GM19467 (cell line): Measurements from ENCODE around the gene NFIL3.
"Not testable (repeated sequence)": the region's sequence is repeated elsewhere in the genome, so short reads cannot be mapped to it uniquely, and the experiment has no call there.

Experiments used
- ATAC-seq: cut with Tn5 transposase; IDR thresholded peaks from one replicate; pipeline ENCODE4 v1.9.1; 2021; ENCODE audit warnings: mild to moderate bottlenecking, moderate library complexity; ENCODE audit not compliant: unreplicated experiment

Gene NFIL3

DNA sequence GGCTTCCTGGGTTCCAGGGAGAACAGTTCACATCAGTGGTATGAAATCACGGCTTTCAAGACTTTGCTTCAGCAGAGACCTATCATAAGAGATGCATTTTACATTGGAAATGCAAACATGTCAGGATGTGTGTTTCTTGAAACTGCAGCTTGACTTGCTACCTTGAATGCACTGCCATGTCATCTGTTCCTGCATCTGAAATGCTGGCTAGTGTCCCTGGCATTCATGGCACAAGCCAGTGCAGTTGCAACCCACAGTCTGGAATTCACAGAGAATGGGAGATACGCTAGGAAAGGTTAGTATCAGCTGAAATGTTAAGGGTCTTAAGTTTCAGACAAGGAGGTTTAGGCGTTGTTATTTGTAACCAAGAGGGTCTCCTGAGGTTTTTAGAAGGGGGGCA lies 24.7 kb downstream of the NFIL3 start:
- no peak for ATAC-seq

DNA sequence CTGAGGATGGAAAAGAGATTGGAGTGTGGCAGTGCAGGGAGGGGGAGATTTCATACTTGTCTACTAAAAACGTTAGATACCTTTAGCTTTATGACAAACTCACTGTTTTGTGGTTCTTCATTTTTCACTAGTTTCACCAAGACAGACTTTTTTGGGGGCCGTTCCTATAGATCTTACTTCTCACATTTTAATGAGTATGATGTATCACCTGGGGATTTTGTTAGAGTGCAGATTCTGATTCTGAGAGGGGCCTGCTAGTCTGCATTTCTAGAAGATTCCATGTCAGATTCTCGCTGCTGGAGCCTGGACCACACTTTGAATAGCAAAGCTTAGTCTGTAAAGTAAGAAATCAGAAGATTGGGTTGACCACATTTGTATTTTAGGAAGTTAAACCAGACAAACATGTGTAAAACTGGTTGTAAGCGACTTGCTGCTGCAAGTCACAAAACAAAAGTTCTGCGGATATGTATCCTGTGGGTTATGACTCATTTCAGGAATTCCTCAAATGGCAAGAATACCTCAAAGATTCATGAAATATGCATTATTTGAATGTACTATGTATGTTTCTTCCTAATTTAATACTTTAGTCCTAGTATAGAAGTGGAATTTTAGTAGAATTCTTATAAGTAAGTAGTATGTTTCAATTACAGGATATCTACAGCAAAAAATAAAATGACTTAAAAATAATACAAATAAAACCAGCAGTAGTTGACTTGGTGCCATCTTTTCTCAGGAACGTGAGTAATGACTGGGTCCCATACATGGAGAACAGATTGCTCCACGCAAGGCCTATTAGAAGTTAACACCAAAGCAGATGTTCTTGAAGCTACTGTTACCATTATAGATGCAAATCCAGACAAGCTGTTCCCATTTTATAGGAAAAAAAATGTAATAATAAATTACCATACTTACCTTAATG lies 27.8 kb downstream of the NFIL3 start:
- ATAC-seq: peak; percentile 67

DNA sequence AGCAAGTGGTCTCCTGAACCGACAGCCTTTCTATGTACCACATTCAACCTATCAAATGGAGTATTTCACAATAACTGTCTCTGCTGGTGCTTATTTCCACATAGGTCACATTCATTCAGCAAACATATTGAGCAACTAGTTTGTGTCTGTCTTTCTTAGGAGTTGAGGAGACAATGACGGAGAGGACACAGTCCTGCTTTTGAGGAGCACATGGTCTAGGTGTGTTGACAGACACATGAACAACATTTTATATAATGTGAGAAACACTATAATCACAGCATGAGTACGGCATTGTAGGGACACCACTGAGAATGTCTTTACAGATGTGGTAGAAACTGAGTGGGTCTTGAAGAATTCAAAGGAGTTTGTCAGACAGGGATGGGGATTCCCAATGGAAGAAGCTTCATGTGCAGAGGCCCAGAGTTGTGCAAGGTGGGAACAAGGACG lies 28.5 kb downstream of the NFIL3 start:
- ATAC-seq: no peak

DNA sequence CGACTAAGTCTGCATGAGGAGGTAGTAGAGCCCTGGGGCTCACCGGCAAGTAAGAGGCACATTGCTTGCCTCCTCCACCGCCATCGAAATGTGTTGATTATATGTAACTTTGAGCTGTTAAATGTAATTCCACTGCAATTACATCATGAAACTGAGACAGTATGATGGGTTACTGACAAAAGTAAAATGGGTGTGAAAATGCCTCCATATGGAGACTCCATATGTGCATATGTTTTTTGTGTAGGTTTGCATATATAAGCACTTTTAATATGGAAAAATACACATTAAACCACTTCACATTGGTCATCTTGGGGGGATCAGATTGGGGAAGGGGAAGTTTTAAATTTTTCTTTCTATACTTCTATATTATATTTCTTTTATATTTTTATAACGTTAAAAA lies 29.8 kb downstream of the NFIL3 start:
- ATAC-seq: no peak

DNA sequence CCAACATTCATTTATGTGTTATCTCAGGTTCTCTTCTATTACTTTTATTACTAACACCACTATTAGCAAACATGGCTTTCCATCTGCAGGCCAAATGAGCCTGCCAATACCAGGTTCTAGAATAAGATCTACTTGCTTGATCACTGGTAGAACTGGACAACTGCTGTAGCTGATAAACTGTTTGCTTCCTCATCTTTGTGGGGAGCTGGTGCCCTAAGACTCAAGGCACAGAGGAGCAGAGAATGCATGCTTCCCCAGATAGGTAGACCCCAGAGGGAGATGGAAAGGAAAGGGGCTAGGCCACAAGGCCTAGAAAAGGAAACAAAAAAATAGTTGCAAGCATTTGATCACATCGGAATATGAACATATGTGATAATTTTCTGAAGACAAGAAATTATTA lies 31.2 kb downstream of the NFIL3 start:
- no peak for ATAC-seq

DNA sequence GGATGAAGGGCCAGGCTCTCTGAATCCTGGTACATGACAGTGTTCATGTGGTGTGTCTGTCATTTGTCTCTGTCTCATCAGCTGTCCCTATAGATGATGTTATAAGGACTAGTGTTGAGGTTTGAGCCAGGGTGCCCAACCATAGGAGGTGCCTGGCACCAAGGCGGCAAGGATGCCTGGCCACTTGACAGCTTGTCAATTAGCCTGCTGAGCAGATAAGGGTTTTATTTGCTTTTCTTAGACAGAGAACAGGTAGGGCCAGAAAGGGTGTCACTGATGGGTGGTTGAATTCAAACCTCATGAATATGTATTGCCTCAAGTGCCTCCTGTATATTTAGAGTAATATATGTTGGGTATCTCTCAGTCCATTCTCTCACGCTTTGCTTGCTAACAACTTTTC lies 31.8 kb downstream of the NFIL3 start:
- ATAC-seq: no peak

DNA sequence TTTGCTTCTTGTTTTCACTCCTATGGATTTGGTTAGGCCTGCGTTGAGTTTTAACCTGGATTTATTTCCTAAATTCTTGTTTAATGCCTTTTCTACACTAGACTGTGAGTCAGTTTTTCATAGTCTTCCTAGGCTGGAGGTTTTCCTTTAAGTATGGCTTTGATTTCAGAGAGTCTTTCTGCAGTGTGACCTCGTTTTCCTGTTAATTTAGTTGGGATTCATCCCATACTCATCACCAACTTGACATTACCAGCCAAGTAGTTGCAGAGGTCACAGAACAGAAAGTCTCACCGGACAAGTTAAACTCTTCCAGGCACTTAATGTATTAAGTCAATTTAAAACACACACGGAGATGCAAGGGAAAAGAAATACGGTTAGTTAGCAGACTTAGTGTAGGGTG lies 32.2 kb downstream of the NFIL3 start:
- no peak for ATAC-seq

DNA sequence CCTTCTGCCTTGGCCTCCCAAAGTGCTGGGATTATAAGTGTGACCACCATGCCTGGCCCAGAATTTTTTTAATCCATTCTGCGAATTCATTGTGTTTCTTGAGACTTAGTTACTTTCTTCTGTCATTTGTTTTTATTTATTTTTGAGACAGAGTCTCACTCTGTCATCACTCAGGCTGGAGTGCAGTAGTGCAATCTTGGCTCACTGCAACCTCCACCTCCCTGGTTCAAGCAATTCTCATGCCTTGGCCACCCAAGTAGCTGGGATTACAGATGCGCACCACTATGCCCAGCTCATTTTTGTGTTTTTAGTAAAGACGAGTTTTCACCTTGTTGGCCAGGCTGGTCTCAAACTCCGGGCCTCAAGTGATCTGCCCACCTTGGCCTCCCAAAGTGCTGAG lies 33.9 kb downstream of the NFIL3 start:
- ATAC-seq: not testable (repeated sequence)

DNA sequence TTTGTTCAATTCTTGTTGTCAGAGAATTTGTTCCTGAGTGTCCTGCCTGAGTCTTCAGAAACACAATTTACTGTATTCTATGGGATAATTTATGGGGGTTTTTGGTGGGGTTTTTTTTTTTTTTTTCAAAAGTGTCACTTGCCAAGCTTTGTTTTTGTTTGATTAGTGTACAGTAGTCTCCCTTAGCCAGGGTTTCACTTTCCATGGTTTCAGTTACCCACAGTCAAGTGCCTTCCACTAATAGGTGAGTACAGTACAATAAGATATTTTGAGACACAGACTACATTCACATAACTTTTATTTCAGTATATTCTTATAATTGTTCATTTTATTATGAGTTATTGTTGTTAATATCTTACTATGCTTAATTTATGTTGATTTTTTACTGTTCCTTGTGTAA lies 36.9 kb downstream of the NFIL3 start:
- no peak for ATAC-seq

DNA sequence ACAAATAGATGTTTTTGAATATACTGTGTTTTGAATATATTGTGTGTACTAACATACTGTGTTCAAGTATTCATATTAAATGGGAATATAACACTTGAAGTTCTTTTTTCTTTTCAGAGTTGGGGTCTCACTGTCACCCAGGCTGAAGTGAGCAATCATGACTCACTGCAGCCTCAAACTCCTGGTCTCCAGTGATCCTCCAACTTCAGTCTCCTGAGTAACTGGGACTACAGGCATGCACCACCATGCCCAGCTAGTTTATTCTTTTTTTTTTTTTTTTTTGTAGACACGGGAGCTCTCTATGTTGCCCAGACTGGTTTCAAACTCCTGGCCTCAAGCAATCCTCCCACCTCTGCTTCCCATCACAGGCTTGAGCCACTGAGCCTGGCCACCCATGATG lies 38.7 kb downstream of the NFIL3 start:
- ATAC-seq: no peak

DNA sequence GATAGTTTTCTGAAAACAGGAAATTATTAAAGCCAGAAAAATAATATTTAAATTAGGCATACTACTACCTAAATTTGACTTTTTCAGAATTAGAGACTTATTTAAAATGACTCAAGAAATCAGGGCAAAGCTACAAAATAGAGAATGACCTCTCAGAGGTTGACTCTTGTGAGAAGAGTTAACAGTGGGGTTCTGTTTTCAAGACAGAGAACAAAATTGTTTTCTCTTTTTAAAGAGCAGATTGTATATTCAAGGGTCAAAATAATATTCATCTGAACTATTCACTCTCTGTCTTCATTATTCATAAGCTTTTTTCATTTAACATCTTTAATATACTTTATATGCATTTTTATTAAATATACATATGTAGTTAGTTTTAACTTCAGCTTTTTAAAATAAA lies 40.1 kb downstream of the NFIL3 start:
- no peak for ATAC-seq

DNA sequence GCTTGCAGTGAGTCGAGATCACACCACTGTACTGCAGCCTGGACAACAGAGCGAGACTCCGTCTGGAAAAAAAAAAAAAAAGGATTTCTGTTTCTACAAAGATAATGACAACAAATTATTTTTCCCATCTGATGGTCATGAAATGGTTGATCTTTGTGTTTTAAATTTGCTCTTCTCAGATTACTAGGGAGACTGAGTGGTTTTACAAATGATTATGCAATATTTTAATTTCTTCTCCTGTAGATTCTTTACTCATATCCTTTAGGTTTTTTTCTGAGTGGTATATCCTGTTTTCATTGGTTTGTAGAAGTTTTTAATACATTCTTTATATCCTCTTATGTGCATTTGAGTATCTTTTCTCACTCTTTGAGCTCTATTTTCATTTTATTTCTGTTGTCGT lies 41.3 kb downstream of the NFIL3 start:
- ATAC-seq: no peak

DNA sequence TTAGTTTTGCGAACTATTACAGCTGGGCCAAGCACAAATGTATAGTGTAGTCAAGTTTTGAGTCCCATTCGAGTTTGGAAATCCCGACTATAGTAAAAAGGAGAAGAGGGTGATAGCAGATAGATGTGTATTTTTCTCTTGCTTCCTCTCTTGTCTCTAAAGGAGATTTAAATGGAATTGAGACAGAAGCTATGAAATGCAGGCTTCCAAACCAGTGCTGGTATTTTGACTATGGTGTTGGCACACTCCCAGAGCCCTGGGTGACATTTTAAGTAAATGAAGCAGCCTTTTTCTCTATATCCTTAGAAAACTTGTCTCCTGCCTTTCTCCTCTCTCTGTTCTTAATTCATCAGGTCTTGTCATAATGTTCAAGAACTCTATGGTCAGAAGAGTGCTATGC lies 44.2 kb downstream of the NFIL3 start:
- no peak for ATAC-seq

DNA sequence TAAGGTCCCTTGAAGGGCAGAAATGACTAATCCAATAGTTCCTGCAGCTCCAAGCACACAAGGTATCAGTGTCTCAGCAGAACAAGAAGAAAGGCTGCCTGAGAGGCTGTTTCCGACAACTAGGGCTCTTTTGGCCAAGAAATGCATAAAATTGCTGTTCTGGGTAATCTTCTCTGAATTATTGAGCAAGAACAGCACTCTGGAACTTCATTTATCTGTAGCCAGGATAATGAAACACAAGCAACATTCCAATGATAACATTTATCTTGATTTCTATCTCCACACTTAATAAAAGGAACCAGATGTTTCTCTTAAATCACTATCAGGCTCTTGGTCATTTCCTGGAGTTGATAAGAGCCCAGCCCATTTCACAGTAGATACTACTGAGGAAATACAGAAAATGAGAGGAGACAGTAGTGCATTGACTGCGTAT lies 44.9 kb downstream of the NFIL3 start:
- no peak for ATAC-seq

DNA sequence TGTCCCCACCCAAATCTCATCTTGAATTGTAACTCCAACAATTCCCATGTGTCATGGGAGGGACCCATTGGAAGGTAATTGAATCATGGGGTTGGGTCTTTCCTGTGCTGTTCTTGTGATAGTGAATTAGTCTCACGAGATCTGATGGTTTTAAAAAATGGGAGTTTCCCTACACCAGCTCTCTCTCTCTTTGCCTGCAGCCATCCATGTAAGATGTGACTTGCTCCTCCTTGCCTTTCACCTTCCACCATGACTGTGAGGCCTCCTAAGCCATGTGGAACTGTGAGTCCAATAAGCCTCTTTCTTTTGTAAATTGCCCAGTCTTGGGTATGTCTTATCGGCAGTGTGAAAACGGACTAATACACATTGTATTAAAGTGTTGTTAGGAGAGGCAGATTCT lies 45.6 kb downstream of the NFIL3 start:
- ATAC-seq: not testable (repeated sequence)

DNA sequence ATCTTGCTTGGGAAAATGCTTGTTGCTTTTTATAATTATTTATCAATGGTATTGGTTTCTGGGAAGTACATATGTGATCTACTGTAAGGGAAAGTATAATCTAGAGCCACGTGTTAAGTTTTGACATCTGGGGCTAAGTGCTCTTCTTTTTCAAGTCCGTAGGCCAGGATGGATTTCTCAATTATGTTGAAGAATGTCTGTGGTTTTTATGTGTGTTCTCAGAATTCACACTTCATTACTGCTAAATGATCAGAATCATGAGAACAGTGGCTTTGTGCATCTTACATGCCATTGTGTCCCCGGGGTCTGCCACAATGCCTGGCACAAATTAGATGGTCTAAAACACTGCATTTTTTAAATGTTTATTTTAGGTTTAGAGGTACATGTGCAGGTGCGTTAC lies 47.4 kb downstream of the NFIL3 start:
- ATAC-seq: no peak

DNA sequence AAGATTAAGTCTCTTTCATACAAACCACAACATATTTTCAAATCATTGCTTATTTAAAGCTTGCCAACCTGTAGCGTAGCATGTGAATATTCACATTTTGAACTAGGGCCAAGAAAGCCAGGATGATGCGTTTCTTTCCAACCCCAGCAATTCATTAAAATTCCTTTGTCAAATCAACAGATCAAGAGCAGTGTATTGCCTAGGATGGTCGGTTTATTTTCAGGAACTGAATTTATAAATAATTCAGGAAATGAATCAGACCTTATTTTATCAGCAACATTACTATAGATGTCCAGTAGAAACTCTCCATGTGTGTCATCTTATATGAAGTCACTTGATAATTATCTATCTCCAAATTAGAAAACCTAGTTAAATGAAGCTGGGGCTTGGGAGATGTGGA lies 48.7 kb downstream of the NFIL3 start:
- ATAC-seq: no peak

DNA sequence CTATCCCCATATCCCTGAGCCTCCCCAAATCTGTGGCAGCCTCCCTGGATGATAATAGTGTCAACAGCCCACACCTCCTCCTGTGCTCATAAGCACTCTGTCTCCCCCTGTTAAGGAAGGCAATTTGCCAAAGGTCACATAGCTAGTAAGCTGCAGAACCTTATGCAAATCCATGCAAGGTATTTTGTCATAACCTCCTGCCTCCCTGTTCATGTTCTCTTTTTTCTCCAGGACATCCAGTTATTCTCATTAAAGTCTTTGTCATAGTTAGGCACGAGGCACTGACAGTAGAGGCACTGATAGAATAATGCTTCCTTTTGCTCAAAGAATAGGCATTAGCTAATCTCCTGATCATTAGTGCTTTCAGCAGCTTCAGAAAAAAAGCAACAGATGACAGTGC lies 51.7 kb downstream of the NFIL3 start:
- no peak for ATAC-seq

DNA sequence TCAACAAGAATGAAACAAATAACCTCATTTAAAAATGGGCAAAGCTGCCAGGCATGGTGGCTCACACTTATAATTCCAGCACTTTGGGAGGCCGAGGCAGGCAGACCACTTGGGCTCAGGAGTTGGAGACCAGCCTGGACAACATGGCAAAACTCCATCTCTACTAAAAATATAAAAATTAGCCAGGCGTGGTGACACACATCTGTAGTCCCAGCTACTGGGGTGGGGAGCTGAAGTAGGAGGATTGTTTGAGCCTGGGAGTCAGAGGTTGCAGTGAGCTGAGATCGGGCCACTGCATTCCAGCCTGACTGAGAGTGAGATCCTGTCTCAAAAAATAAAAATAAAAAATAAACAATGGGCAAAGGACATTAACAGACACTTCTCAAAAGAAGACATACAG lies 53.6 kb downstream of the NFIL3 start:
- not testable (repeated sequence) for ATAC-seq

DNA sequence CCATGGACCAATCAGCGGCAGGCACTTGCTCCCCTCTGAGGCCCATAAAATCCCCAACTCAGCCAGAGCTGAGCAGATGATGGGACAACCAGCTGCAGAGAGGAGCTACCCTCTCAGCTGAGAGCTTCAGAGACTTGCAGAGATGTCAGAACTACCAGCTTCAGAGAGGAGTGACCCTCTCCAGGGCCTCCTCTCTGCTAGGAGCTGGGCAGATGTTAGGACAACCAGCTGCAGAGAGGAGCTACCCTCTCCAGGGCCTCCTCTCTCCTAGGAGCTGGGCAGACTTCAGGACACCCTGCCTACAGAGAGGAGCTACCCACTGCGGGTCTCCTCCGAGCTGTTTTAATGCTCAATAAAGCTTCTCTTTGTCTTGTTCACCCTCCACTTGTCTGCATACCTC lies 58.9 kb downstream of the NFIL3 start:
- no peak for ATAC-seq

DNA sequence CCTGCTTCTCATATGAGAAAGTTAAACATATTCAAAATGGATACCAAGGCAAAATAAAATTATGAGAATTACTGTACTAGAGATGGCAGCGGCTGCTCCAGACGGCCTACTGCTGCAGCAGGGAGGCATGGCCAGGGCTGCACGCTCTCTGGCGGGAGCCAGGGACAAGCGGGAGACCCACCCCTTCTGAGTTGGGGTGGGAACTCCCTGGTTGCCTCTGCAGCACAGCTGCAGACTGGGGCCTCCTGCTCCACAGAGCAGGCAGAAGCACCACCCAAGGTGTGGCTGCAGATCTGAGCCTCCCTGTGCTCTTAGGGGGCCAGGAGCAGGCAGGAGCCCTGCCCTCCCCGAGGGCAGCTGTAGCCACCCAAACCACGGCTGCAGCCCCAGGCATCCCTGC lies 59.6 kb downstream of the NFIL3 start:
- no peak for ATAC-seq

DNA sequence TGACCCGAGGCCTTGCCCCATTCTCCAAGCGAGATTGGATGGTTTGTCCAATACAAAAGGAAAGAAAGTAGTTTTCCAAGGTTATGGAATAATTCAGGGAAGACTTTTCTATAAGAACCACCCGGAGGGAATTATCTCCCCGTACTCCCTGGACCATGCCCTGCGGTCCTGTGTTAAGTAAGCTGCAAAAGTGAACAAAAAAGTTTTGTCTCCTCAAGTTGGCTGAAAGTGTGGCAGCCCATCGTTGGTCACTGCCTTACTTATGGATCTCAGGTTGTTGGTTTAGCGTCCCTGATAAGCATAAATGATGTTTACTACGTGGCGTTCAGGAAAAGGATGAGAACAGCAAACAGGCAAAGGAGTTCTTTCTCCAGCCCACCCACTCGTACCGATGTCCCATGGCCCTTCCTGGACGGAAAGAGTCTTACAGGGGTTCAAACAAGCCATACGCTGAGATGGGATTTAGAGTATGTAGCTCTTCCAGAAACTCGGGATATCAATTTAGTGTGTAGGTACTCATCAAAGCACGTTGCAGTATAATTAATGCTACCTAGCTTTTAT lies 61.5 kb downstream of the NFIL3 start:
- ATAC-seq: no peak
